HEK293T (cell line): ENCODE measurements around the gene OLFM2.

Experiments
- LEF1 ChIP-seq: fragments of 450-650 bp; IDR thresholded peaks from 2 replicates; pipeline ENCODE4 v1.6.1; 2017; ENCODE audit warnings: mild to moderate bottlenecking, borderline replicate concordance
- SUZ12 ChIP-seq: fragments of 450-650 bp; IDR thresholded peaks from 2 replicates; pipeline ENCODE4 v1.6.1; 2016; ENCODE audit warnings: mild to moderate bottlenecking

DNA sequence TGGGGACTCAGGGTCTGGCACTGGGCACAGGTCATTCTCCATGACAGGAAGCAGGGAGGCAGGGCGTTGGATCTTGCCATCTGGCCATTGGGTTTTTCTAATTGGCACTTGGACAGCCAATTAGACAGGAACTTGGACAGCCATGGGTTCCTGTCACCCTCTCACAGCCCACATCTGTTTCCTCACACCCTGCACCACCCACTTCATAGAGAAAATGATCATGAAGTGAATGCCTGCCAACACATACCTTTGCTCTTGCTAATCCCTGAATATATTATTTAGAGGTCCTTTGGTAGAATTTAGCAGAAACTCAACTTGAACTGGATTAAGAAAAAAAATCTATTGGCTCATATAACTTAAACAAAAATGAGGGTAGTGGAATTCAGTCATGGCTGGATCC is 4.9 kb upstream of the OLFM2 start:
- TF ChIP-seq SUZ12: no peak
- no peak for TF ChIP-seq LEF1
